CD4-positive, CD25-positive, alpha-beta regulatory T cell (primary cell): ENCODE measurements around the gene HABP4. TPM values are rescaled to one million over a fixed set of nuclear protein-coding genes. Genes with fewer than 3 reads are reported as not detected.
A peak's percentile ranks its signal among the peaks of the same experiment; 100 is the strongest.

Experiments
- ATAC-seq, 2 donors: fragments of 150-1000 bp; cut with Tn5 transposase; one replicate each; pipeline ENCODE4 v1.10.0; 2021; ENCODE audit warnings: low read depth in 2 of 2, moderate number of reproducible peaks in 2 of 2, moderate library complexity in 1 of 2
- DNase-seq, 3 donors: peaks; one replicate each; pipeline versions ENCODE4 v3.0.0 to v3.0.0-alpha.2; 2012 to 2022; ENCODE audit warnings: mixed read lengths in 1 of 3
- H3K27ac ChIP-seq: one replicate; pipeline ENCODE4 v1.7.0; 2013; ENCODE audit warnings: mild to moderate bottlenecking, low read length; ENCODE audit not compliant: insufficient read depth, poor library complexity, severe bottlenecking
- H3K27me3 ChIP-seq: one replicate; pipeline ENCODE4 v1.7.0; 2013; ENCODE audit warnings: low read length; ENCODE audit not compliant: control insufficient read depth, insufficient read depth
- H3K36me3 ChIP-seq: one replicate; pipeline ENCODE4 v1.7.0; 2013; ENCODE audit warnings: mild to moderate bottlenecking, low read length, moderate library complexity; ENCODE audit not compliant: control insufficient read depth, insufficient read depth
- H3K4me1 ChIP-seq: 2 replicates; pipeline ENCODE4 v1.7.0; 2013; ENCODE audit warnings: mild to moderate bottlenecking, low read length; ENCODE audit not compliant: insufficient read depth, control insufficient read depth, poor library complexity, severe bottlenecking
- H3K4me3 ChIP-seq: one replicate; pipeline ENCODE4 v1.7.0; 2013; ENCODE audit warnings: low read depth, mild to moderate bottlenecking, low read length, moderate library complexity
- H3K9me3 ChIP-seq, 2 experiments: 1 replicate in 1 of 2; 2 replicates in 1 of 2; pipeline ENCODE4 v1.7.0; 2013; ENCODE audit warnings: low read length in 2 of 2, mild to moderate bottlenecking in 1 of 2, moderate library complexity in 1 of 2; ENCODE audit not compliant: control insufficient read depth in 2 of 2
- H3K27ac Mint-ChIP-seq, 3 donors: one replicate each; pipeline ENCODE4 v1.8.0; 2020 to 2022; ENCODE audit warnings: mild to moderate bottlenecking in 3 of 3, mixed read lengths in 3 of 3, moderate library complexity in 2 of 3
- H3K27me3 Mint-ChIP-seq: one replicate; pipeline ENCODE4 v1.8.0; 2022; ENCODE audit warnings: mild to moderate bottlenecking, mixed read lengths
- H3K36me3 Mint-ChIP-seq: one replicate; pipeline ENCODE4 v1.8.0; 2020; ENCODE audit warnings: mixed read lengths
- H3K4me1 Mint-ChIP-seq, 4 donors: one replicate each; pipeline ENCODE4 v1.8.0; 2020 to 2022; ENCODE audit warnings: mixed read lengths in 4 of 4, mild to moderate bottlenecking in 1 of 4
- H3K4me3 Mint-ChIP-seq, 4 donors: one replicate each; pipeline ENCODE4 v1.8.0; 2020 to 2022; ENCODE audit warnings: mild to moderate bottlenecking in 4 of 4, mixed read lengths in 4 of 4, moderate library complexity in 3 of 4
- H3K9me3 Mint-ChIP-seq, 7 donors: one replicate each; pipeline ENCODE4 v1.8.0; 2020 to 2022; ENCODE audit warnings: mixed read lengths in 7 of 7, mild to moderate bottlenecking in 3 of 7, moderate library complexity in 2 of 7
- polyA plus RNA-seq, 4 donors: library from polyadenylated mRNA; unstranded; fragments of 300-500 nt; fragmentation: Illumina TruSeq; gene quantifications; one replicate each; pipeline ENCODE4 v1.2.3, GENCODE V29; 2021
- total RNA-seq: library from RNA; stranded (reverse); gene quantifications from one replicate; pipeline ENCODE4 v1.2.3, GENCODE V29; 2022

HABP4 gene
- total and polyA plus RNA-seq, 5 donors from 2014 or later, result 19.8 to 25.5 (median 21.2) TPM

GRCh38 chr9:96417661-96418082, 32.3 kb upstream of the HABP4 start:
- Mint-ChIP-seq H3K36me3 (no peaks in the 10 kb centered on the region), H3K9me3 (no peaks in the 10 kb centered on the region), H3K27ac (peak overlapping the region; percentile 76 to 96 (median 85)), H3K4me3 (peak overlapping the region; percentile 90 to 94 (median 91)), H3K27me3 (no peaks in the 10 kb centered on the region), H3K4me1 (peaks cover 24 to 47% (median 35%) of the 10 kb centered on the region in 4 donors)
- Histone ChIP-seq H3K4me1 (peaks cover 52% of the 10 kb centered on the region), H3K9me3 (no peaks in the 10 kb centered on the region), H3K27me3 (no peaks in the 10 kb centered on the region), H3K4me3 (no peak overlapping the region), H3K36me3 (no peaks in the 10 kb centered on the region), H3K27ac (peak overlapping the region; percentile 87)
- DNase-seq (no peak), ATAC-seq (no peak)

DNA sequence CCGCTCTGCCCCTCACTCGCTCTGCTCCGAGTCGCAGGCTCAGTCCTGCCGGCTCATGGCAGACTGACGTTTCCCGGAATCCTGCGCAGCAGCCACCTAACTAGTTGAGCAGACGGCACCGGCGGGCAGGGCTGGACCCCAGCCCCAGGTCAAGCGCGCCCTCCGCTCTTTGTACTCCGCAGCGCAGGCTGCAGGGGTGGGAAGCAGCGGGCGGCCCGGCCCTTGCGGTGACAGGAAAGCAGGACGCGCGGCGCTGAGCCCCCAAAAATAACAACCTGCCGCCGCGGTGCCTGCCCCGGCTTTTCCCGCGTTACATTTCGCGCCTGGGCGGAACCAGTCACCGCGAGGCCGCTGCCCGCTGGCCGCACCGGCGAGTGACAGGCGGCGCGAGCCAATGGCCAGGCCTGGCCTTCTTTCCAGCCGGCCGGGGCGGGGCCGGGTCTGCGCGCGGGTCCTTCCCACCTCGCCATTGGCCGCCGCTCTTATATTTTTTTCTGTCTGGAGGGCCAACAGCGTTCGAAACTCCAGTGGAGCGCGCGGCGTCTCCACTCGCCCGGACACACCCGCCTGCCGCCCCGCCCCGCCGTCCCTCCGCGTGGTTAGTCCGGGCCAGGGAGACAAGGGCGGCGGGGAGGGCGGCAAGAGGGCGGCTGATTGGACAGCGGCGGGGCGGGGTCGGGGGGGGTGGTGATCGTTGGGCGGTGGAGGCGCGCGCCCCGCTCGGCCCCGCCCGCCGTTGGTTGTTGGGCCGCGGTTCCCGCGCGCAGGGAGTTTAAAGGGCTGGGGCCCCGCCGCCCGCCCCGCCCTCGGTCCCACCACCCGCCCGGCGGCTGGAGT, 31.7 kb upstream of the HABP4 start, which contains the start of gene ZNF367:
Gene ZNF367, minus strand, starts transcription at position 288 of the 837 bp plus-strand sequence. CDS start 338 bp downstream, outside the sequence.
- Histone ChIP-seq H3K36me3 (no peaks in the 10 kb centered on the region), H3K27ac (peak within 1 kb of the TSS; percentile 92), H3K4me1 (peaks cover 46% of the 10 kb centered on the region), H3K27me3 (no peaks in the 10 kb centered on the region), H3K9me3 (no peaks in the 10 kb centered on the region), H3K4me3 (peak within 1 kb of the TSS; percentile 96)
- Mint-ChIP-seq H3K4me1 (peaks cover 18 to 41% (median 31%) of the 10 kb centered on the region in 4 donors), H3K4me3 (peak within 1 kb of the TSS; percentile 91 to 94 (median 93)), H3K27ac (peak within 1 kb of the TSS; percentile 96), H3K27me3 (no peaks in the 10 kb centered on the region), H3K9me3 (no peaks in the 10 kb centered on the region), H3K36me3 (no peaks in the 10 kb centered on the region)
- peak; percentile 90 to 99 (median 90) for DNase-seq
- peak; percentile 76 for ATAC-seq

DNA sequence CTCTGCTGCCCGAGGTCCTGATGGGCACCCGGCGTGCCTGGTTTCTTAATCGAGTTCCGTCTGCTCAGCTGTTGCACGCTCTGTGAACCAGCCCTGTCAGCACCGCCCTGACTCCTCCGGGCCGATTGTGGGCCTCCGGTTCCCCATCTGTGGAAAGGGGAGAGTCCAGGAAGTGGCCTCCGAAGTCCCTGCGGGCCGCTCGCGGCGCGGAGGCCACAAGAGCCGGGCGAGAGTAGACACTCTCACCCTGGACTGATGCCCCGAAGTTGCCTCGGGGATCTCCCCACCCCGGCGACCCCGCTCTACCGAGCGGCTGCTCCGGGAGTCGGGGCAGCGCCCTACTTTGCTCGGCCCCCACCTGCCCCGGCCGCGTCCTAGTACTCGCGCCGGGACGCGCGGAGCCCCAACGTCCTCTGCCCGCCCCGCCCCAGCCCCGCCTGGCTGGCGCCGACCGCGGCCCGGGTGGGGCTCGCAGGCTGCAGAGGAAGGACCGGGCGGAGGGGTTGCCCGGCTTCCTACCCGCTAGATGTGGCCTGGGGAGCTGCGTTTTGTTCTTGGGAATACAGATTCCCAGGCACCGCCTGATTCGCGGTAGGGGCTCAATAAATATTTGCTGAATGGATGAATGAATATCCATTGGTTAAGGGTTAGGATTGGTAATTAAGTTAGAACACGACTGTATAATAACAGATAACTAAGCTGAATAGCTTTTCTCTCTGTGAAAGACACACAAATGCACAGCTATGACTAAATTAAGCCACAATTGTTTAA, 30.9 kb upstream of the HABP4 start:
- H3K27ac ChIP-seq, result peak overlapping the region; percentile 87
- peaks cover 38% of the 10 kb centered on the region for H3K4me1 ChIP-seq
- H3K4me3 Mint-ChIP-seq, result peak overlapping the region; percentile 84 to 97 (median 91)
- H3K27me3 Mint-ChIP-seq, result no peaks in the 10 kb centered on the region
- peak; percentile 8 to 18 for ATAC-seq
- H3K4me3 ChIP-seq, result peak overlapping the region; percentile 69
- no peaks in the 10 kb centered on the region for H3K36me3 ChIP-seq
- peak; percentile 53 to 86 (median 54) for DNase-seq
- no peaks in the 10 kb centered on the region for H3K9me3 ChIP-seq
- H3K27ac Mint-ChIP-seq, result peak overlapping the region; percentile 64 to 90 (median 85)
- no peaks in the 10 kb centered on the region for H3K9me3 Mint-ChIP-seq
- H3K36me3 Mint-ChIP-seq, result no peaks in the 10 kb centered on the region
- peaks cover 10 to 33% (median 23%) of the 10 kb centered on the region in 4 donors for H3K4me1 Mint-ChIP-seq
- no peaks in the 10 kb centered on the region for H3K27me3 ChIP-seq

DNA sequence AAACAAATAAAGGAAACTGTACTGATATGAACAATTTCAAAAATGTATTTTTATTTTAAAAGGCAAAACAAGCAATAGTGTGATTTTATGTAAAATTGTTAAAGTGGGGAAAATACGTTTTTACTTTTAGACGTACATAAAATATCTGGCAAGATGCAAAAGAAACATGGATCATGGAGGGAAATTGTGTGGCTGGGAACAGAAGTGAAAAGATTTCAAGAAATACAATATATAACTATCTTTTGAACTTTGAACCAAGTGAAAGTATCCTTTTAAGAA, 30.3 kb upstream of the HABP4 start:
- no peaks in the 10 kb centered on the region for H3K9me3 ChIP-seq
- Mint-ChIP-seq H3K4me3 (peak overlapping the region; percentile 64 to 97 (median 88)), H3K4me1 (peaks cover 8 to 28% (median 20%) of the 10 kb centered on the region in 4 donors), H3K27me3 (no peaks in the 10 kb centered on the region), H3K9me3 (no peaks in the 10 kb centered on the region), H3K27ac (peak overlapping the region; percentile 64 to 90 (median 85)), H3K36me3 (no peaks in the 10 kb centered on the region)
- H3K4me1 ChIP-seq, result peaks cover 32% of the 10 kb centered on the region
- ATAC-seq (no peak), DNase-seq (no peak)
- H3K27me3 ChIP-seq, result no peaks in the 10 kb centered on the region
- H3K36me3 ChIP-seq, result no peaks in the 10 kb centered on the region
- H3K4me3 ChIP-seq, result peak overlapping the region; percentile 67
- H3K27ac ChIP-seq, result peak overlapping the region; percentile 87

DNA sequence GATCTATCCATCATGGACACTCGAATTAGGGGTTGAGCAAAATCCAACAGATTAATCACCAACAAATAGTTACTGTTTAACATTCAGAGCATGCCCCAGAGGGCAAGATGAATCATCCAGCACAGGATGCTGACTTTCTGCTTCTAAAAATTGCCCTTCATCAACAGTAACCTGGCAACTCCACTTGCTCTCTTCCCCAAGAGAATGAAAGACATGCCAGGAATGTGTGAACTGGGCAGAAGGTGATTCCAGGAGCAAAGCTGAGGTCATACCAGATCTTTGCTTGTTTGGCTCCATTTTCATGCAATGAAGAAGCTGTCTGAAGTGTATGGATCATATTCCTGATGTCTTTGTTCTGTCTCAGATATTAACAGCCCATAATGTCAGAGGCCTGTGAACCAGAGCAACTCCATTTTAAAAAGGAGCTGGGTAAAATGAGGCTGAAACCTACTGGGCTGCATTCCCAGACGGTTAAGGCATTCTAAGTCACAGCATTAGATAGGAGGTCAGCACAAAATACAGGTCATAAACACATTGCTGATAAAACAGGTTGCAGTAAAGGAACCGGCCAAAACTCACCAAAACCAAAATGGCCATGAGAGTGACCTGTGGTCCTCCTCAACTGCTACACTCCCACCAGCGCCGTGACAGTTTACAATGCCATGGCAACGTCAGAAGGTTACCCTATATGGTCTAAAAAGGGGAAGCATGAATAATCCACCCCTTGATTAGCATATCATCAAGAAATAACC, 29.3 kb upstream of the HABP4 start:
- no peaks in the 10 kb centered on the region for H3K36me3 ChIP-seq
- H3K4me3 ChIP-seq, result peak overlapping the region; percentile 37
- peak overlapping the region; percentile 87 for H3K27ac ChIP-seq
- no peaks in the 10 kb centered on the region for H3K9me3 Mint-ChIP-seq
- ATAC-seq (no peak), DNase-seq (peak in 1 of 3 donors; percentile 69)
- peak overlapping the region; percentile 64 to 90 (median 85) for H3K27ac Mint-ChIP-seq
- H3K9me3 ChIP-seq, result no peaks in the 10 kb centered on the region
- no peaks in the 10 kb centered on the region for H3K27me3 ChIP-seq
- peaks cover 31% of the 10 kb centered on the region for H3K4me1 ChIP-seq
- H3K4me3 Mint-ChIP-seq, result peak overlapping the region in 3 of 4 donors; percentile 34 to 92 (median 84)
- no peaks in the 10 kb centered on the region for H3K36me3 Mint-ChIP-seq
- peaks cover 8 to 27% (median 20%) of the 10 kb centered on the region in 4 donors for H3K4me1 Mint-ChIP-seq
- H3K27me3 Mint-ChIP-seq, result no peaks in the 10 kb centered on the region

- Mint-ChIP-seq H3K27ac (no peak overlapping the region), H3K9me3 (peaks cover 0 to 2% (median 0%) of the 10 kb centered on the region in 7 donors), H3K36me3 (no peaks in the 10 kb centered on the region), H3K27me3 (peaks cover 10% of the 10 kb centered on the region), H3K4me1 (peaks cover 8 to 21% (median 13%) of the 10 kb centered on the region in 4 donors), H3K4me3 (peak overlapping the region in 1 of 4 donors; percentile 46)
- DNase-seq (no peak), ATAC-seq (no peak)
- H3K4me3 ChIP-seq, result no peak overlapping the region
- no peaks in the 10 kb centered on the region for H3K9me3 ChIP-seq
- no peaks in the 10 kb centered on the region for H3K36me3 ChIP-seq
- H3K4me1 ChIP-seq, result peaks cover 16% of the 10 kb centered on the region
- no peak overlapping the region for H3K27ac ChIP-seq
- H3K27me3 ChIP-seq, result no peaks in the 10 kb centered on the region
Observed at GRCh38 chr9:96423322-96423984, 26.5 kb upstream of the HABP4 start.

GRCh38 chr9:96423985-96424336, 26.0 kb upstream of the HABP4 start:
- H3K36me3 ChIP-seq, result no peaks in the 10 kb centered on the region
- H3K27ac Mint-ChIP-seq, result no peak overlapping the region
- ATAC-seq, result no peak

More at GRCh38 chr9:96423985-96424336, 26.0 kb upstream of the HABP4 start:
- Histone ChIP-seq H3K4me1 (peaks cover 14% of the 10 kb centered on the region), H3K9me3 (no peaks in the 10 kb centered on the region), H3K27ac (no peak overlapping the region), H3K4me3 (no peak overlapping the region), H3K27me3 (no peaks in the 10 kb centered on the region)
- Mint-ChIP-seq H3K4me3 (peak overlapping the region in 1 of 4 donors; percentile 46), H3K9me3 (peaks cover 0 to 2% (median 0%) of the 10 kb centered on the region in 7 donors), H3K27me3 (peaks cover 10% of the 10 kb centered on the region), H3K4me1 (peaks cover 8 to 21% (median 13%) of the 10 kb centered on the region in 4 donors), H3K36me3 (no peaks in the 10 kb centered on the region)
- no peak for DNase-seq
